Gastroesophageal sphincter (tissue), 3 donors: ENCODE measurements around the gene OR2J1.

Source experiments
- POLR2A ChIP-seq, 2 donors: fragments of 450-650 bp; IDR thresholded peaks; one replicate each; pipeline ENCODE4 v1.6.1; 2017; ENCODE audit warnings: antibody characterized with exemption in 2 of 2, mild to moderate bottlenecking in 2 of 2, moderate library complexity in 1 of 2
- POLR2AphosphoS5 ChIP-seq: sonication (generic); formaldehyde crosslinking; IDR thresholded peaks from one replicate; pipeline ENCODE4 v1.6.1; 2017; ENCODE audit warnings: antibody characterized with exemption
- TF ChIP-seq, protein P1 (sequence below), 4 experiments: fragments of 200-600 bp in 2 of 4; fragments of 450-650 bp in 2 of 4; sonication (generic) in 1 of 4; IDR thresholded peaks; one replicate each; pipeline ENCODE4 v1.5.1; 2017 to 2019; ENCODE audit warnings: antibody characterized with exemption in 4 of 4, mild to moderate bottlenecking in 2 of 4, moderate library complexity in 2 of 4

DNA sequence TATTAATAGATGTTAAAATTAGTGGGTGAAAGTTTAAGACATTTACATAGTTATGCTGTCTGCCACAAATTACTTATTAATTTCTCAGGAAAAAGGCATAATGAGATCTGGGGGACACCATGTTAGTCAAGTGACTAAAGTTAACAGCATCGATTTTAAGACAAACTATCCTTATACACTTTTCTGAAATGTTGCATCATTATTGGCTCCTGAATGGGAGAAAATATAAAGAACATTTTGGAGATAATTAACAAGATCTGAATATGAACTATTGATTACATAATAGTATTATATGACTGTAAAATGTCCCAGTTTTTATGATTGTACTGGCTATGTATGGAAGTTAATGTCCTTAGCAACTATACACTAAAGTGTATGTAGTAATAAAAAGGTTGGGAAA is 20.1 kb upstream of the OR2J1 start:
- no peak for TF ChIP-seq POLR2A (IDR thresholded peaks at IDR 0.05)
- no peak for TF ChIP-seq POLR2AphosphoS5
- TF ChIP-seq, protein P1, sequence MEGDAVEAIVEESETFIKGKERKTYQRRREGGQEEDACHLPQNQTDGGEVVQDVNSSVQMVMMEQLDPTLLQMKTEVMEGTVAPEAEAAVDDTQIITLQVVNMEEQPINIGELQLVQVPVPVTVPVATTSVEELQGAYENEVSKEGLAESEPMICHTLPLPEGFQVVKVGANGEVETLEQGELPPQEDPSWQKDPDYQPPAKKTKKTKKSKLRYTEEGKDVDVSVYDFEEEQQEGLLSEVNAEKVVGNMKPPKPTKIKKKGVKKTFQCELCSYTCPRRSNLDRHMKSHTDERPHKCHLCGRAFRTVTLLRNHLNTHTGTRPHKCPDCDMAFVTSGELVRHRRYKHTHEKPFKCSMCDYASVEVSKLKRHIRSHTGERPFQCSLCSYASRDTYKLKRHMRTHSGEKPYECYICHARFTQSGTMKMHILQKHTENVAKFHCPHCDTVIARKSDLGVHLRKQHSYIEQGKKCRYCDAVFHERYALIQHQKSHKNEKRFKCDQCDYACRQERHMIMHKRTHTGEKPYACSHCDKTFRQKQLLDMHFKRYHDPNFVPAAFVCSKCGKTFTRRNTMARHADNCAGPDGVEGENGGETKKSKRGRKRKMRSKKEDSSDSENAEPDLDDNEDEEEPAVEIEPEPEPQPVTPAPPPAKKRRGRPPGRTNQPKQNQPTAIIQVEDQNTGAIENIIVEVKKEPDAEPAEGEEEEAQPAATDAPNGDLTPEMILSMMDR (IDR thresholded peaks at IDR 0.05) = no peak
